ENCODE results near the gene SCLY.
A peak's percentile ranks its signal among the peaks of the same experiment; 100 is the strongest.

Gene SCLY

DNA sequence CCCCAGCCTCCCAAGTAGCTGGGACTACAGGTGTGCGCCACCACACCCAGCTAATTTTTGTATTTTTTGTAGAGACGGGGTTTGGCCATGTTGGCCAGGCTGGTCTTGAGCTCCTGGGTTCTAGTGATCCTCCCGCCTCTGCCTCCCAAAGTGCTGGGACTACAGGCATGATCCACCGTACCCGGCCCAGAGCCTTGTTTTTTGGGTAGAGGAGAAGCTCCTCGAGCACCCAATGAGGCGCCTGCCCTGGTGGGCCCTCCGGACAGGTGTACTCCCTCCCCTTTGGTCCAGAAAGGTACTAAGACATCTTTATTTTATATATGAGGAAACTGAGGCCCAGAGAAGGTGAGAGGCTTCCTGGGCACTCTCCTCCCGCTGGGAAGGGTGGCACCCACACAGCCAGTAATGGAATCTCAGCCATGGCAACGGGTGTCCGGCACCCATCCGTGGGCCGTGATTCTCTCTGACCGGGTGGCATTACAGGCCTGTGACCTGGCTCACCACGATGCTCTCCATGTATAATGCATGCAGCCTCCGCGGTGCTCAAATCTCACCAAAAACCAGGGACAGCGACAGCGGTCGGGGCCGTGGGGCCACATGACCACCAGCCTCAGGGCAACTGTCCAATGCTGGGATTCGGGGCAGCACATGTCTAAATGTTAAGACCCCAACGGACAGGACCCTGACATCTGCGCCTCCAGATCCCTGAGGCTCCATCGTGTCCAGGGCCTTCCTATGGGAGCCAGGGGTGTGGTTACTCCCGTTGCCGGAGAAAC lies 60.9 kb downstream of the SCLY start:
- Histone ChIP-seq H3K9me3 (ENCODE audit: control insufficient read depth, insufficient read depth, low read depth, low read length) (no peaks in the 10 kb centered on the region), H3K27ac (ENCODE audit: extremely low read depth, low read depth, low read length) (no peak overlapping the region), H3K4me1 (ENCODE audit: control insufficient read depth, insufficient read depth, low read length) (no peaks in the 10 kb centered on the region), H3K4me3 (ENCODE audit: low read depth, low read length) (no peak overlapping the region), H3K36me3 (ENCODE audit: control insufficient read depth in 2 of 2, insufficient read depth in 1 of 2, low read length in 2 of 2) (no peaks in the 10 kb centered on the region)
- CTCF ChIA-PET, result interaction anchor here (0.6 to 1.2 kb wide), 2 partner anchors 81 to 142 kb away, joined by 3 to 4 read pairs; no protein-coding TSS in a partner anchor
- POLR2A ChIA-PET, result no interaction called here
- TF ChIP-seq ZNF146 (tag by site-specific recombination; IDR thresholded peaks at IDR 0.05), result no peak
- TF ChIP-seq ZNF211 (tag by site-specific recombination; IDR thresholded peaks at IDR 0.05; ENCODE audit: low read depth), result no peak
- TF ChIP-seq ZNF621 (tag by site-specific recombination; IDR thresholded peaks at IDR 0.05), result no peak
- TF ChIP-seq ZNF2 (tag by site-specific recombination; IDR thresholded peaks at IDR 0.05), result no peak

GRCh38 chr2:238122287-238123217 lies 61.8 kb downstream of the SCLY start:
- TF ChIP-seq ZNF121 (tag by site-specific recombination; IDR thresholded peaks at IDR 0.05) (no peak), ZNF175 (tag by site-specific recombination; IDR thresholded peaks at IDR 0.05) (no peak), BCL11A (tag by site-specific recombination; IDR thresholded peaks at IDR 0.05; ENCODE audit: low read depth) (no peak)
- CTCF ChIA-PET, result no interaction called here
- H3K4me3 ChIP-seq (ENCODE audit: low read depth, low read length), result no peak overlapping the region
- no peaks in the 10 kb centered on the region for H3K4me1 ChIP-seq (ENCODE audit: control insufficient read depth, insufficient read depth, low read length)
- H3K9me3 ChIP-seq (ENCODE audit: control insufficient read depth, insufficient read depth, low read depth, low read length), result no peaks in the 10 kb centered on the region
- POLR2A ChIA-PET, result no interaction called here
- H3K27ac ChIP-seq (ENCODE audit: extremely low read depth, low read depth, low read length), result no peak overlapping the region
- H3K36me3 ChIP-seq (ENCODE audit: control insufficient read depth in 2 of 2, insufficient read depth in 1 of 2, low read length in 2 of 2), result no peaks in the 10 kb centered on the region

DNA sequence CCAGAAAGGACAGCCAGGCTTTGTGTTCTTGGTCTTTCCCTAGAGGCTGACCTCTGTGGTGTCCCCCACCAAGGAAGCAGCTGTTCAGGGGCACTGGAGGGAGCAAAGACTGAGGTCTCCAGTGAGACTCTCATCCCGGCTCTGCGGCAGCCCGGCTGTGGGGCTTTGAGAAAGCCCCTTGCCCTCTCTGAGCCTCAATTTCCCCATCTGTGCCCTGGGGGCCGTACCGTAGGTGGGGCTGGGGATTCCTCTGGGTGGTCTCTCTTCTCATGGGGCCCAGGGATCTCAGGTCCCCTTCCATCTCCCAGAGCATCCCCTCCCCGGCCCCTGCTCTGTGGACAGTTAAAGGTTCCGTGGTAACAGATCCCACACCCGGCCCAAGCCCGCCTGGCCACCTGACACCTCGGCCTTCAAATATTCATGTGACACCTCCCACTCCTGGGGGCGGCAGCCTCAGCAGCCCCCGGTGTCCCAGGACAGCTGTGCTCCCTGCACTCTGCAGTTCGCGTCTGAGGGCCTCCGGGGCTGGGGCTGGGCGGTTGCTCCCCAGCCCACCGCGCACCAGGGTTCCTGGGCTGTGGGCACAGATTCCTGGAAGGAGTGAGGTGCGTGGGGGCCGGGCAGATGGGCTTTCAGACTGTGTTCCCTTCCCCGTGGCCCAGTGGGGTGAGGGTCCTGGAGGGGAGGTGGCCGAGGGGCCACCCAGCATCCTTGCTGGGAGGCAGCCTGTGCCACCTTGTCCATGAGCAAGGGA lies 62.6 kb downstream of the SCLY start:
- Histone ChIP-seq H3K4me1 (ENCODE audit: control insufficient read depth, insufficient read depth, low read length) (no peaks in the 10 kb centered on the region), H3K9me3 (ENCODE audit: control insufficient read depth, insufficient read depth, low read depth, low read length) (no peaks in the 10 kb centered on the region), H3K36me3 (ENCODE audit: control insufficient read depth in 2 of 2, insufficient read depth in 1 of 2, low read length in 2 of 2) (no peaks in the 10 kb centered on the region), H3K4me3 (ENCODE audit: low read depth, low read length) (no peak overlapping the region), H3K27ac (ENCODE audit: extremely low read depth, low read depth, low read length) (no peak overlapping the region)
- no peak for TF ChIP-seq ZNF132 (tag by site-specific recombination; IDR thresholded peaks at IDR 0.05; ENCODE audit: borderline replicate concordance)
- TF ChIP-seq EGR2 (tag by site-specific recombination; IDR thresholded peaks at IDR 0.05; ENCODE audit: low read depth), result 0 out of 2 replicates have a peak, but pooled peaks have one; percentile 6
- ChIA-PET POLR2A (no interaction called here), CTCF (no interaction called here)

- ChIA-PET POLR2A (no interaction called here), CTCF (no interaction called here)
- Histone ChIP-seq H3K27ac (ENCODE audit: extremely low read depth, low read depth, low read length) (no peak overlapping the region), H3K4me1 (ENCODE audit: control insufficient read depth, insufficient read depth, low read length) (no peaks in the 10 kb centered on the region), H3K4me3 (ENCODE audit: low read depth, low read length) (no peak overlapping the region), H3K36me3 (ENCODE audit: control insufficient read depth in 2 of 2, insufficient read depth in 1 of 2, low read length in 2 of 2) (no peaks in the 10 kb centered on the region), H3K9me3 (ENCODE audit: control insufficient read depth, insufficient read depth, low read depth, low read length) (no peaks in the 10 kb centered on the region)
- TF ChIP-seq ZNF658 (tag by site-specific recombination; IDR thresholded peaks at IDR 0.05), result no peak
- TF ChIP-seq ZNF488 (tag by site-specific recombination; IDR thresholded peaks at IDR 0.05), result no peak
- no peak for TF ChIP-seq ZNF704 (tag by site-specific recombination; IDR thresholded peaks at IDR 0.05)
- TF ChIP-seq GFI1B (tag by site-specific recombination; IDR thresholded peaks at IDR 0.05), result no peak
- no peak for TF ChIP-seq ZNF311 (tag by site-specific recombination; IDR thresholded peaks at IDR 0.05; ENCODE audit: borderline replicate concordance)
- no peak for TF ChIP-seq PRDM10 (tag by site-specific recombination; IDR thresholded peaks at IDR 0.05)
- TF ChIP-seq ZBTB21 (tag by site-specific recombination; IDR thresholded peaks at IDR 0.05), result no peak
These were observed 63.2 kb downstream of the SCLY start for GRCh38 chr2:238123991-238124470.
